AG04449 (cell line): ENCODE measurements around the gene ZKSCAN4.

Experiments
- CTCF ChIA-PET: fragments of 350-600 bp; formaldehyde crosslinking; extraction: SDS; loops from one replicate; lab custom pipeline; 2021; ENCODE audit warnings: antibody characterized with exemption; lab: Yijun Ruan, JAX
- POLR2A ChIA-PET: fragments of 400-600, 350-600 bp; formaldehyde crosslinking; extraction: SDS; loops from one replicate; lab custom pipeline; 2020; ENCODE audit warnings: antibody characterized with exemption, inconsistent platforms; lab: Yijun Ruan, JAX
- DNase-seq: peaks from one replicate; pipeline ENCODE4 v3.0.0-alpha.2; 2010; ENCODE audit warnings: low read depth, low spot score
- H3K4me3 ChIP-seq: 2 replicates; pipeline ENCODE4 v1.5.1; 2011; ENCODE audit warnings: low read depth, mild to moderate bottlenecking, control low read depth, low read length
- CTCF ChIP-seq: IDR thresholded peaks from one replicate; pipeline ENCODE4 v1.5.1; 2011; ENCODE audit warnings: mild to moderate bottlenecking, moderate library complexity, low read length, control low read depth, inconsistent platforms; ENCODE audit not compliant: insufficient read depth; ENCODE audit errors: missing control alignments

The ZKSCAN4 gene

GRCh38 chr6:28258877-28259777, 7.1 kb upstream of the ZKSCAN4 start, which contains the start of gene NKAPL:
Gene NKAPL (plus strand): TSS chr6:28259297. CDS start chr6:28259372, 75 bp downstream.
- ChIA-PET POLR2A (no interaction called here), CTCF (no interaction called here)
- H3K4me3 ChIP-seq, result peak within 1 kb of the TSS; percentile 48
- TF ChIP-seq CTCF, result no peak
- no peak for DNase-seq

GRCh38 chr6:28257042-28257441, 5.0 kb upstream of the ZKSCAN4 start:
- no peak for DNase-seq
- CTCF ChIA-PET, result no interaction called here
- TF ChIP-seq CTCF, result no peak
- no peak overlapping the region for H3K4me3 ChIP-seq
- POLR2A ChIA-PET, result no interaction called here

GRCh38 chr6:28254121-28254519, 2.1 kb upstream of the ZKSCAN4 start:
- TF ChIP-seq CTCF, result no peak
- no peak for DNase-seq
- ChIA-PET POLR2A (no interaction called here), CTCF (interaction anchor here (1.5 kb wide), 1 partner anchor 13 kb away, joined by 3 read pairs; the partner anchor contains the start of gene ZSCAN26)
- H3K4me3 ChIP-seq, result no peak overlapping the region

- POLR2A ChIA-PET, result interaction anchor here (1.0 to 1.8 kb wide), 5 partner anchors 15 to 110 kb away, joined by 3 to 17 read pairs (median 5); partner anchors contain the start of genes PGBD1, ZKSCAN8 and ZSCAN26
- H3K4me3 ChIP-seq, result peak overlapping the region; percentile 85
- no peak for TF ChIP-seq CTCF
- CTCF ChIA-PET, result interaction anchor here (1.1 to 1.2 kb wide), 2 partner anchors 31 to 104 kb away, joined by 3 to 4 read pairs; no protein-coding TSS in a partner anchor
- no peak for DNase-seq
Measured at GRCh38 chr6:28251661-28252008, 434 bp downstream of the ZKSCAN4 start.

- POLR2A ChIA-PET, result no interaction called here
- no peak for TF ChIP-seq CTCF
- peak overlapping the region; percentile 85 for H3K4me3 ChIP-seq
- CTCF ChIA-PET, result no interaction called here
- DNase-seq, result no peak
Measured at GRCh38 chr6:28250747-28251146, 1.3 kb downstream of the ZKSCAN4 start.

- ChIA-PET CTCF (no interaction called here), POLR2A (no interaction called here)
- H3K4me3 ChIP-seq, result no peak overlapping the region
- DNase-seq, result no peak
- no peak for TF ChIP-seq CTCF
Measured at GRCh38 chr6:28248916-28249315, 3.2 kb downstream of the ZKSCAN4 start.
